A549 (cell line): Measurements from ENCODE around the gene FAM47E. TPM values are rescaled to one million over a fixed set of nuclear protein-coding genes. Genes with fewer than 3 reads are reported as not detected.
A peak's percentile ranks its signal among the peaks of the same experiment; 100 is the strongest.

Experiments used
- ATAC-seq, 2 experiments: fragments of 200-7000 bp in 1 of 2; fragments of >200 bp in 1 of 2; cut with Nextera tagmentation in 1 of 2; cut with Tn5 transposase in 1 of 2; 3 replicates each; pipeline versions ENCODE4 v1.8.0 to v1.9.1; 2018 to 2020; ENCODE audit warnings: mild to moderate bottlenecking in 1 of 2, moderate library complexity in 1 of 2
- CTCF ChIA-PET: fragments of 300-600 bp; sonication (Branson Sonifier 250); formaldehyde crosslinking; extraction: SDS; loops from one replicate; lab custom pipeline; 2021; ENCODE audit warnings: antibody characterized with exemption, inconsistent platforms; lab: Yijun Ruan, JAX
- POLR2A ChIA-PET: fragments of 350-600 bp; formaldehyde crosslinking; extraction: SDS; loops from one replicate; lab custom pipeline; 2021; ENCODE audit warnings: antibody characterized with exemption, inconsistent platforms; lab: Yijun Ruan, JAX
- DNase-seq, 2 experiments: peaks; one replicate each; pipeline versions ENCODE4 v3.0.0 to v3.0.0-alpha.2; 2011 to 2016; ENCODE audit warnings: low read depth in 1 of 2, low spot score in 1 of 2
- FAIRE-seq: peaks from 2 replicates; lab custom pipeline; 2011; peaks lifted over from hg19 to GRCh38; lab: Jason Lieb, UNC
- H3K27ac ChIP-seq, 2 experiments: fragments of >200 bp; sonication (Bioruptor Twin); formaldehyde crosslinking; 3 replicates each; pipeline ENCODE4 v1.5.1; 2016 to 2017
- H3K4me1 ChIP-seq: fragments of >200 bp; sonication (Bioruptor Twin); formaldehyde crosslinking; 3 replicates; pipeline ENCODE4 v1.6.1; 2016
- H3K4me2 ChIP-seq: fragments of >200 bp; sonication (Bioruptor Twin); formaldehyde crosslinking; 3 replicates; pipeline ENCODE4 v1.6.1; 2016
- H3K4me3 ChIP-seq: fragments of >200 bp; sonication (Bioruptor Twin); formaldehyde crosslinking; 3 replicates; pipeline ENCODE4 v1.5.1; 2016
- H3K9me3 ChIP-seq: fragments of >200 bp; sonication (Bioruptor Twin); formaldehyde crosslinking; 3 replicates; pipeline ENCODE4 v1.6.1; 2016
- BCL3 ChIP-seq: fragments of >200 bp; sonication (Bioruptor Twin); formaldehyde crosslinking; IDR thresholded peaks from 3 replicates; pipeline ENCODE4 v1.6.1; 2016
- CBX8 ChIP-seq: fragments of 200-600 bp; sonication (generic); IDR thresholded peaks from 2 replicates; pipeline ENCODE4 v1.6.1; 2016
- CEBPB ChIP-seq, 2 experiments: fragments of >200 bp in 1 of 2; sonication (Bioruptor Twin) in 1 of 2; formaldehyde crosslinking in 1 of 2; IDR thresholded peaks; 2 replicates each; pipeline ENCODE4 v1.6.1; 2012 to 2016
- CHD2 ChIP-seq: fragments of 150-350 bp; IDR thresholded peaks from 2 replicates; pipeline ENCODE4 v1.6.1; 2014; ENCODE audit warnings: low read length; ENCODE audit not compliant: partially characterized antibody
- CHD4 ChIP-seq: fragments of 200-600 bp; sonication (generic); IDR thresholded peaks from 2 replicates; pipeline ENCODE4 v1.6.1; 2016; ENCODE audit warnings: antibody characterized with exemption, mild to moderate bottlenecking, borderline replicate concordance
- CTCF ChIP-seq: fragments of >200 bp; sonication (Bioruptor Twin); formaldehyde crosslinking; IDR thresholded peaks from 3 replicates; pipeline ENCODE4 v1.5.1; 2016
- EHF ChIP-seq: fragments of 250-450 bp; sonication (Bioruptor Pico); IDR thresholded peaks from 2 replicates; pipeline ENCODE4 v1.5.0; 2020; ENCODE audit warnings: mild to moderate bottlenecking
- ELK1 ChIP-seq: fragments of 150-350 bp; IDR thresholded peaks from 2 replicates; pipeline ENCODE4 v1.6.1; 2014; ENCODE audit warnings: low read depth, mild to moderate bottlenecking, low read length
- FOSB ChIP-seq: fragments of 250-450 bp; sonication (Bioruptor Pico); IDR thresholded peaks from 2 replicates; pipeline ENCODE4 v1.5.0; 2020; ENCODE audit warnings: mild to moderate bottlenecking, moderate library complexity
- FOSL2 ChIP-seq, 2 experiments: fragments of 450-650 bp in 1 of 2; fragments of >200 bp in 1 of 2; sonication (Bioruptor Twin) in 1 of 2; formaldehyde crosslinking; IDR thresholded peaks; 2 replicates each; pipeline versions ENCODE4 v1.5.0 to v1.6.1; 2016 to 2020; ENCODE audit warnings: mild to moderate bottlenecking in 1 of 2, moderate library complexity in 1 of 2
- HEYL ChIP-seq: fragments of 250-450 bp; sonication (Bioruptor Pico); IDR thresholded peaks from 2 replicates; pipeline ENCODE4 v1.8.0; 2021; ENCODE audit warnings: mild to moderate bottlenecking, moderate library complexity
- HOXA7 ChIP-seq: fragments of 250-450 bp; sonication (Bioruptor Pico); IDR thresholded peaks from 2 replicates; pipeline ENCODE4 v1.5.0; 2020; ENCODE audit warnings: mild to moderate bottlenecking, moderate library complexity
- HOXB5 ChIP-seq: fragments of 250-450 bp; sonication (Bioruptor Pico); IDR thresholded peaks from 2 replicates; pipeline ENCODE4 v1.5.0; 2020; ENCODE audit warnings: mild to moderate bottlenecking, moderate library complexity
- KDM5A ChIP-seq: fragments of 200-600 bp; sonication (generic); IDR thresholded peaks from 2 replicates; pipeline ENCODE4 v1.6.1; 2016; ENCODE audit warnings: antibody characterized with exemption, mild to moderate bottlenecking
- NFE2L2 ChIP-seq: fragments of 150-350 bp; conservative IDR thresholded peaks from 2 replicates; pipeline ENCODE4 v1.6.1; 2014; ENCODE audit warnings: low read length
- NPAS2 ChIP-seq: fragments of 250-450 bp; sonication (Bioruptor Pico); IDR thresholded peaks from 2 replicates; pipeline ENCODE4 v1.8.0; 2022; ENCODE audit warnings: mild to moderate bottlenecking, moderate library complexity, borderline replicate concordance
- NR3C1 ChIP-seq: fragments of >200 bp; sonication (Bioruptor Twin); formaldehyde crosslinking; IDR thresholded peaks from 3 replicates; pipeline ENCODE4 v1.6.1; 2017
- PBX3 ChIP-seq: IDR thresholded peaks from 2 replicates; pipeline ENCODE4 v1.6.1; 2012
- PHF8 ChIP-seq: fragments of 200-600 bp; sonication (generic); IDR thresholded peaks from 2 replicates; pipeline ENCODE4 v1.6.1; 2016; ENCODE audit warnings: low read depth, mild to moderate bottlenecking, antibody characterized with exemption, moderate library complexity, borderline replicate concordance
- POLR2AphosphoS2 ChIP-seq: conservative IDR thresholded peaks from 2 replicates; pipeline ENCODE4 v1.6.1; 2012; ENCODE audit warnings: low read length, improper control_type of control experiment, inconsistent platforms
- RFX5 ChIP-seq: fragments of 450-650 bp; IDR thresholded peaks from 2 replicates; pipeline ENCODE4 v1.7.1; 2014; ENCODE audit warnings: antibody characterized with exemption, mild to moderate bottlenecking, moderate library complexity
- SMC3 ChIP-seq: fragments of >200 bp; sonication (Bioruptor Twin); formaldehyde crosslinking; IDR thresholded peaks from 3 replicates; pipeline ENCODE4 v1.6.1; 2018; ENCODE audit warnings: inconsistent platforms
- TP53 ChIP-seq: fragments of 250-450 bp; sonication (Bioruptor Pico); IDR thresholded peaks from 2 replicates; pipeline ENCODE4 v1.5.0; 2021; ENCODE audit warnings: mild to moderate bottlenecking, moderate library complexity
- ZFP36 ChIP-seq: fragments of 450-650 bp; IDR thresholded peaks from 2 replicates; pipeline ENCODE4 v1.6.1; 2014; ENCODE audit warnings: borderline replicate concordance; ENCODE audit not compliant: partially characterized antibody
- ZSCAN20 ChIP-seq: fragments of 250-450 bp; sonication (Bioruptor Pico); IDR thresholded peaks from 2 replicates; pipeline ENCODE4 v1.8.0; 2022; ENCODE audit warnings: mild to moderate bottlenecking, moderate library complexity
- WGBS: methylation state at CpG from one replicate; pipeline ENCODE4 v1.1.6; 2017; ENCODE audit errors: missing lambda C conversion rate; 5-methylcytosine and 5-hydroxymethylcytosine counted together
- polyA plus RNA-seq, 4 experiments: library from polyadenylated mRNA; depleted of rRNA in 3 of 4; stranded (reverse); fragments of >200 nt; fragmentation: RNase III in 1 of 4; extraction: RNeasy Plus Mini Kit Qiagen cat#74134 plus additional on column Dnase treatment in 1 of 4; gene quantifications; 2 replicates in 3 of 4; 3 replicates in 1 of 4; pipeline ENCODE4 v1.2.3, GENCODE V29; 2011 to 2017
- TF ChIP-seq, protein P1 (sequence below): IDR thresholded peaks from 2 replicates; pipeline ENCODE4 v1.6.1; 2012; ENCODE audit warnings: low read depth, borderline replicate concordance
- TF ChIP-seq, protein P2 (sequence below): fragments of 250-450 bp; sonication (Bioruptor Pico); IDR thresholded peaks from 2 replicates; pipeline ENCODE4 v1.5.0; 2020; ENCODE audit warnings: low read depth, mild to moderate bottlenecking, moderate library complexity

FAM47E gene
- polyA plus RNA-seq, 2 of the 4 experiments (the other 2 are of a cell fraction): 0.23 to 0.85 TPM

DNA sequence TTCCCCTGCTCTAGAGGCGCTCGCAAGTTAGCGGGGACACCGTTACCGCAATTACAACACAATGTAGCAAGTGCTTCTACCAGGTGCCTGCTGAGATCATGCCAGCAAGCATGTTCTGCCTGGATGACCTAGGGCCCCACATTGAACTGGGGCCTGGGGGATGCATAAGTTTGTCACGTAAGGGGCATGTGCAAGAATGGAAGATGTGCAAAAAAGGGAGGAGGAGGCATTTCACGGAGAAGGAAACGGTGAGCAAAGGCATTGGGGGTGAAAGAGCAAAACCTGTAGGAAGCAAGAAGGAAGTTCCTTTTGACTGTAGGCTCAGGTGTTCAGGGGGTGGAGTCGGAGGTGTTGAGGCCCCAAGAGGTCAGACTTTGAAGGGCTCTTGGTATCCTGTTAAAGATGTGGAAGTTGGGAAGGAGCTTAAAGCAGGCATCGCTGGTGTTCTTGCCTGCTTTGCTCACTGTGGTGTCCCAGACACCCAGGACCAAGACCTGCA, 37.3 kb upstream of the FAM47E start:
- H3K4me2 ChIP-seq: peak overlapping the region; percentile 98
- ChIA-PET CTCF (interaction anchor here (2.4 kb wide), 1 partner anchor 34 kb away, joined by 10 read pairs; no protein-coding TSS in a partner anchor), POLR2A (interaction anchor here (1.3 to 1.8 kb wide), 2 partner anchors 26 to 93 kb away, joined by 3 to 5 read pairs; no protein-coding TSS in a partner anchor)
- WGBS: 47% methylated on average over 8 of the region's 10 CpGs
- peaks cover 35% of the 10 kb centered on the region for H3K4me1 ChIP-seq
- ATAC-seq: no peak
- peak overlapping the region; percentile 78 for H3K4me3 ChIP-seq
- TF ChIP-seq FOSB (no peak), HOXB5 (CRISPR knock-in tag) (no peak), CTCF (no peak), PHF8 (no peak), ZFP36 (no peak), CEBPB (IDR thresholded peaks at IDR 0.05) (no peak), ZSCAN20 (CRISPR knock-in tag) (no peak), SMC3 (no peak), TP53 (CRISPR knock-in tag) (no peak)
- TF ChIP-seq, protein P1, sequence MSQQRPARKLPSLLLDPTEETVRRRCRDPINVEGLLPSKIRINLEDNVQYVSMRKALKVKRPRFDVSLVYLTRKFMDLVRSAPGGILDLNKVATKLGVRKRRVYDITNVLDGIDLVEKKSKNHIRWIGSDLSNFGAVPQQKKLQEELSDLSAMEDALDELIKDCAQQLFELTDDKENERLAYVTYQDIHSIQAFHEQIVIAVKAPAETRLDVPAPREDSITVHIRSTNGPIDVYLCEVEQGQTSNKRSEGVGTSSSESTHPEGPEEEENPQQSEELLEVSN: no peak
- peak overlapping the region; percentile 98 to 99 for H3K27ac ChIP-seq
- no peak for FAIRE-seq
- DNase-seq: peak in 1 of 2 experiments; percentile 10
- H3K9me3 ChIP-seq: no peaks in the 10 kb centered on the region

DNA sequence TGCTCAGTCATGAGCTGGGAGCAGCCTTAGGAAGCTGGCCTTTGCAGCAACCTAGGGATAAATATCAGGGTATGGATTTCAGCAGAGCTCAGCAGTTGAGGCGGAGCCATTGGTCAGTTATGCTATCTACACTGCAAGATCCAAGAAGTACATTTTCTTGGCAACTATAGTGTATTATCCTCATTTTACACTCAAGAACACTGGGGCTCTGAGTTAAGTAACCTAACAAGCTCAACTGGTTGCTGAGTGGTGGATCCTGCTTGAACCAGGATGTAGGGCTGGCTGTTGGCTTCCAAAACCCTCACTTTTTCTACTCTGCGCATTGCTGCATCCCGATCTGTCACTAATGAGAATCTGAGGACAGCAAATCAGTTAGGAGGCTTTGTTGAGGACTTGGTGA, 36.4 kb upstream of the FAM47E start:
- H3K9me3 ChIP-seq: no peaks in the 10 kb centered on the region
- TF ChIP-seq CBX8 (no peak), CEBPB (IDR thresholded peaks at IDR 0.05) (no peak), HEYL (CRISPR knock-in tag) (no peak), NFE2L2 (no peak), CHD4 (no peak), FOSL2 (IDR thresholded peaks at IDR 0.05) (no peak), FOSL2 (CRISPR knock-in tag; IDR thresholded peaks at IDR 0.05) (no peak), ZSCAN20 (CRISPR knock-in tag) (no peak), ELK1 (no peak), POLR2AphosphoS2 (no peak), HOXA7 (CRISPR knock-in tag) (no peak), BCL3 (no peak), NR3C1 (no peak), KDM5A (no peak), PHF8 (no peak), RFX5 (no peak), CHD2 (no peak), NPAS2 (CRISPR knock-in tag) (no peak), EHF (CRISPR knock-in tag) (no peak), PBX3 (no peak)
- TF ChIP-seq, protein P2, sequence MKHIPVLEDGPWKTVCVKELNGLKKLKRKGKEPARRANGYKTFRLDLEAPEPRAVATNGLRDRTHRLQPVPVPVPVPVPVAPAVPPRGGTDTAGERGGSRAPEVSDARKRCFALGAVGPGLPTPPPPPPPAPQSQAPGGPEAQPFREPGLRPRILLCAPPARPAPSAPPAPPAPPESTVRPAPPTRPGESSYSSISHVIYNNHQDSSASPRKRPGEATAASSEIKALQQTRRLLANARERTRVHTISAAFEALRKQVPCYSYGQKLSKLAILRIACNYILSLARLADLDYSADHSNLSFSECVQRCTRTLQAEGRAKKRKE (CRISPR knock-in tag): no peak
- TF ChIP-seq, all 56 proteins: peak for 0
- ATAC-seq (no peak), DNase-seq (no peak), FAIRE-seq (no peak)
- peak overlapping the region in 1 of 2 experiments; percentile 99; a peak in 2 of 6 replicates for H3K27ac ChIP-seq
- 95% methylated on average over 3 of the region's 3 CpGs for WGBS
- POLR2A ChIA-PET: no interaction called here
- CTCF ChIA-PET: interaction anchor here (1.8 to 2.4 kb wide), 2 partner anchors 35 to 47 kb away, joined by 4 to 10 read pairs; no protein-coding TSS in a partner anchor
- H3K4me1 ChIP-seq: peaks cover 43% of the 10 kb centered on the region
- no peak overlapping the region for H3K4me3 ChIP-seq
- H3K4me2 ChIP-seq: 0 out of 3 replicates have a peak overlapping the region, but pooled peaks have one; percentile 98
